SK-N-SH (cell line): ENCODE measurements around the gene NHS. TPM values are rescaled to one million over a fixed set of nuclear protein-coding genes. Genes with fewer than 3 reads are reported as not detected.

Source experiments
- CTCF ChIA-PET: fragments of 300-600, 350-600 bp; formaldehyde crosslinking; extraction: SDS; loops from one replicate; lab custom pipeline; 2021; lab: Yijun Ruan, JAX
- POLR2A ChIA-PET: fragments of 350-600 bp; sonication (Branson Sonifier 250); formaldehyde crosslinking; extraction: SDS; loops from one replicate; lab custom pipeline; 2020; ENCODE audit warnings: antibody characterized with exemption, inconsistent platforms; lab: Yijun Ruan, JAX
- DNase-seq: peaks from one replicate; pipeline ENCODE4 v3.0.0; 2012
- H2AFZ ChIP-seq: fragments of 200-600 bp; sonication (generic); 2 replicates; pipeline ENCODE4 v1.8.1; 2016; ENCODE audit warnings: antibody characterized with exemption, mild to moderate bottlenecking, low read depth
- H3F3A ChIP-seq: fragments of 200-600 bp; sonication (generic); replicated peaks from 2 replicates; pipeline ENCODE3; 2016; ENCODE audit warnings: antibody characterized with exemption, mild to moderate bottlenecking; ENCODE audit not compliant: insufficient read depth
- H3K27ac ChIP-seq, 2 experiments: fragments of 200-500 bp in 1 of 2; fragments of 200-600 bp in 1 of 2; sonication (Bioruptor generic) in 1 of 2; sonication (generic), shearing (Covaris generic) in 1 of 2; 2 replicates each; pipeline versions ENCODE4 v1.5.1 to v1.6.1; 2014 to 2016; ENCODE audit warnings: low read depth in 2 of 2, inconsistent platforms in 1 of 2, low read length in 1 of 2, mild to moderate bottlenecking in 1 of 2, mixed read lengths in 1 of 2
- H3K27me3 ChIP-seq: fragments of 200-600 bp; sonication (generic), shearing (Covaris generic); 2 replicates; pipeline ENCODE4 v1.6.1; 2016; ENCODE audit warnings: mixed run types; ENCODE audit not compliant: insufficient read depth
- H3K36me3 ChIP-seq, 2 experiments: fragments of 200-500 bp in 1 of 2; fragments of 200-600 bp in 1 of 2; sonication (Bioruptor generic) in 1 of 2; sonication (generic) in 1 of 2; replicated peaks in 1 of 2; 2 replicates each; pipeline versions ENCODE3 to v1.5.1; 2014 to 2016; ENCODE audit warnings: low read length in 1 of 2, mild to moderate bottlenecking in 1 of 2; ENCODE audit not compliant: insufficient read depth in 2 of 2, control insufficient read depth in 1 of 2
- H3K4me1 ChIP-seq, 2 experiments: fragments of 200-500 bp in 1 of 2; fragments of 200-600 bp in 1 of 2; sonication (Bioruptor generic) in 1 of 2; sonication (generic), shearing (Covaris generic) in 1 of 2; 2 replicates each; pipeline versions ENCODE4 v1.5.1 to v1.6.1; 2014 to 2016; ENCODE audit warnings: low read depth in 1 of 2, low read length in 1 of 2, mixed run types in 1 of 2; ENCODE audit not compliant: insufficient read depth in 2 of 2, control insufficient read depth in 1 of 2
- H3K4me2 ChIP-seq: fragments of 200-600 bp; sonication (generic), shearing (Covaris generic); 2 replicates; pipeline ENCODE4 v1.6.1; 2017; ENCODE audit warnings: mixed run types
- H3K4me3 ChIP-seq, 2 experiments: fragments of 200-500 bp in 1 of 2; fragments of 200-600 bp in 1 of 2; sonication (Bioruptor generic) in 1 of 2; sonication (generic), shearing (Covaris generic) in 1 of 2; 2 replicates each; pipeline versions ENCODE4 v1.5.1 to v1.8.1; 2014 to 2016; ENCODE audit warnings: low read depth in 2 of 2, inconsistent platforms in 1 of 2, low read length in 1 of 2, mild to moderate bottlenecking in 1 of 2, mixed read lengths in 1 of 2, moderate library complexity in 1 of 2
- H3K79me2 ChIP-seq: fragments of 200-600 bp; sonication (generic); 2 replicates; pipeline ENCODE4 v1.8.1; 2017; ENCODE audit warnings: mild to moderate bottlenecking; ENCODE audit not compliant: insufficient read depth
- H3K9ac ChIP-seq: fragments of 200-600 bp; sonication (generic); 2 replicates; pipeline ENCODE4 v1.6.1; 2017; ENCODE audit warnings: mixed run types
- H3K9me2 ChIP-seq: fragments of 200-600 bp; sonication (generic); 2 replicates; pipeline ENCODE4 v1.6.1; 2017; ENCODE audit warnings: mixed run types
- H3K9me3 ChIP-seq: fragments of 200-600 bp; sonication (generic); 2 replicates; pipeline ENCODE4 v1.6.1; 2017; ENCODE audit warnings: mixed run types, mild to moderate bottlenecking, moderate library complexity
- H4K20me1 ChIP-seq: fragments of 200-600 bp; sonication (generic); 2 replicates; pipeline ENCODE4 v1.6.1; 2017; ENCODE audit warnings: mild to moderate bottlenecking, mixed run types; ENCODE audit not compliant: insufficient read depth
- CTCF ChIP-seq: fragments of 200-600 bp; sonication (generic); IDR thresholded peaks from 2 replicates; pipeline ENCODE4 v1.6.1; 2017; ENCODE audit warnings: antibody characterized with exemption, mild to moderate bottlenecking, moderate library complexity
- ELF1 ChIP-seq: IDR thresholded peaks from 2 replicates; pipeline ENCODE4 v1.4.0; 2012
- EZH2phosphoT487 ChIP-seq: fragments of 200-600 bp; sonication (generic); IDR thresholded peaks from 2 replicates; pipeline ENCODE4 v1.6.1; 2017; ENCODE audit warnings: low read depth, mixed run types, mild to moderate bottlenecking, antibody characterized with exemption, moderate library complexity, borderline replicate concordance
- FOXJ3 ChIP-seq: sonication (generic); formaldehyde crosslinking; IDR thresholded peaks from 2 replicates; pipeline ENCODE4 v1.5.1; 2020; ENCODE audit warnings: mild to moderate bottlenecking, missing genetic modification reagents
- FOXM1 ChIP-seq: IDR thresholded peaks from 2 replicates; pipeline ENCODE4 v1.4.0; 2012; ENCODE audit warnings: low read depth, mild to moderate bottlenecking
- IRF3 ChIP-seq: fragments of 150-350 bp; IDR thresholded peaks from 2 replicates; pipeline ENCODE4 v1.6.1; 2016; ENCODE audit warnings: mild to moderate bottlenecking, low read depth, low read length
- JUND ChIP-seq: IDR thresholded peaks from 2 replicates; pipeline ENCODE4 v1.4.0; 2012
- MXI1 ChIP-seq: IDR thresholded peaks from 2 replicates; pipeline ENCODE4 v1.6.1; 2012; ENCODE audit warnings: mild to moderate bottlenecking, low read depth, low read length, improper control_type of control experiment
- NFIC ChIP-seq: IDR thresholded peaks from 2 replicates; pipeline ENCODE4 v1.4.0; 2012; ENCODE audit warnings: borderline replicate concordance
- POLR2AphosphoS5 ChIP-seq: IDR thresholded peaks from 2 replicates; pipeline ENCODE4 v1.6.1; 2012; ENCODE audit warnings: low read depth, low read length
- RAD21 ChIP-seq: IDR thresholded peaks from 2 replicates; pipeline ENCODE4 v1.6.1; 2012; ENCODE audit warnings: mild to moderate bottlenecking, low read length
- REST ChIP-seq: IDR thresholded peaks from 2 replicates; pipeline ENCODE4 v1.6.1; 2012; ENCODE audit warnings: mild to moderate bottlenecking, low read depth, low read length, moderate library complexity
- RFX5 ChIP-seq: IDR thresholded peaks from 2 replicates; pipeline ENCODE4 v1.6.1; 2012; ENCODE audit warnings: mild to moderate bottlenecking, improper control_type of control experiment, low read length
- SIN3A ChIP-seq: IDR thresholded peaks from 2 replicates; pipeline ENCODE4 v1.6.1; 2012; ENCODE audit warnings: low read depth, mild to moderate bottlenecking, low read length, moderate library complexity, borderline replicate concordance
- SMC3 ChIP-seq: IDR thresholded peaks from 2 replicates; pipeline ENCODE4 v1.6.1; 2012; ENCODE audit warnings: low read depth, low read length, improper control_type of control experiment
- TAF1 ChIP-seq: IDR thresholded peaks from 2 replicates; pipeline ENCODE4 v1.6.1; 2012; ENCODE audit warnings: low read depth, mild to moderate bottlenecking, low read length, moderate library complexity, borderline replicate concordance
- TCF12 ChIP-seq: IDR thresholded peaks from 2 replicates; pipeline ENCODE4 v1.4.0; 2012
- USF1 ChIP-seq: IDR thresholded peaks from 2 replicates; pipeline ENCODE4 v1.4.0; 2012; ENCODE audit warnings: low read depth, borderline replicate concordance
- USF2 ChIP-seq: fragments of 150-350 bp; IDR thresholded peaks from 2 replicates; pipeline ENCODE4 v1.6.1; 2017; ENCODE audit warnings: antibody characterized with exemption, low read length, low read depth, borderline replicate concordance
- ZBTB33 ChIP-seq: IDR thresholded peaks from 2 replicates; pipeline ENCODE4 v1.4.0; 2012; ENCODE audit warnings: low read depth, borderline replicate concordance
- WGBS: methylation state at CpG from one replicate; pipeline ENCODE4 v1.1.6; 2017; ENCODE audit warnings: low lambda C conversion rate; 5-methylcytosine and 5-hydroxymethylcytosine counted together
- polyA plus RNA-seq, 3 experiments: library from polyadenylated mRNA; depleted of rRNA; stranded (reverse); fragments of >200 nt; gene quantifications; 2 replicates each; pipeline ENCODE4 v1.2.3, GENCODE V29; 2012

Gene NHS
- polyA plus RNA-seq, 1 of the 3 experiments (the other 2 are of a cell fraction) = 1.0 TPM

- TF ChIP-seq IRF3 (no peak), USF1 (no peak)
Measured at GRCh38 chrX:17679261-17679660, 304.3 kb downstream of the NHS start (continued).

GRCh38 chrX:17679820-17680219 lies 304.8 kb downstream of the NHS start:
- H3K4me2 ChIP-seq = no peak overlapping the region
- no peak for TF ChIP-seq FOXJ3 (CRISPR knock-in tag)
- TF ChIP-seq CTCF = no peak
- TF ChIP-seq ELF1 = no peak
- no peak for TF ChIP-seq TCF12
- no peak for TF ChIP-seq TAF1
- TF ChIP-seq EZH2phosphoT487 = no peak
- no peak for TF ChIP-seq FOXM1
- TF ChIP-seq USF1 = no peak
- no peak for TF ChIP-seq NFIC
- no peak for TF ChIP-seq ZBTB33
- no peak for TF ChIP-seq POLR2AphosphoS5
- TF ChIP-seq JUND = no peak
- no peak for TF ChIP-seq SIN3A
- no peak for TF ChIP-seq USF2
- TF ChIP-seq SMC3 = no peak
- no peak for TF ChIP-seq RAD21
- TF ChIP-seq REST = no peak
- no peak for TF ChIP-seq RFX5
- no peak for TF ChIP-seq MXI1
- TF ChIP-seq, all 33 proteins: peak for 0
- Histone ChIP-seq H3K36me3 (no peaks in the 10 kb centered on the region), H3F3A (no peaks in the 10 kb centered on the region), H3K9me2 (no peaks in the 10 kb centered on the region), H3K4me3 (no peak overlapping the region), H3K9ac (no peak overlapping the region), H4K20me1 (no peaks in the 10 kb centered on the region), H3K27ac (no peak overlapping the region), H2AFZ (no peak overlapping the region), H3K27me3 (no peaks in the 10 kb centered on the region), H3K9me3 (no peaks in the 10 kb centered on the region), H3K4me1 (no peaks in the 10 kb centered on the region), H3K79me2 (no peaks in the 10 kb centered on the region)
- ChIA-PET POLR2A (interaction anchor here (0.6 kb wide), 1 partner anchor 123 kb away, joined by 7 read pairs; no protein-coding TSS in a partner anchor), CTCF (interaction anchor here (0.6 to 1.7 kb wide), 6 partner anchors 10 to 559 kb away, joined by 3 to 8 read pairs (median 4); no protein-coding TSS in a partner anchor)
- WGBS = 16% methylated on average over 2 of the region's 2 CpGs
- no peak for DNase-seq
